Measurements from ENCODE around the gene SEC24D.

The SEC24D gene

GRCh38 chr4:118770741-118771187 is 65.2 kb downstream of the SEC24D start:
- DNase-seq, result no peak

- no peak for DNase-seq
Observed at GRCh38 chr4:118769161-118769560, 66.8 kb downstream of the SEC24D start.

- DNase-seq, result no peak
Observed at GRCh38 chr4:118767109-118767508, 68.8 kb downstream of the SEC24D start.

- DNase-seq, result no peak
Observed at GRCh38 chr4:118765399-118765798, 70.5 kb downstream of the SEC24D start.

- DNase-seq, result no peak
Observed at GRCh38 chr4:118762730-118763477, 73.0 kb downstream of the SEC24D start.

- DNase-seq, result no peak
Observed at GRCh38 chr4:118762155-118762554, 73.8 kb downstream of the SEC24D start.

GRCh38 chr4:118761397-118762016 is 74.4 kb downstream of the SEC24D start:
- no peak for DNase-seq

GRCh38 chr4:118760493-118760892 is 75.4 kb downstream of the SEC24D start:
- no peak for DNase-seq

- DNase-seq, result no peak
Observed at GRCh38 chr4:118760092-118760491, 75.8 kb downstream of the SEC24D start.

GRCh38 chr4:118759481-118759880 is 76.4 kb downstream of the SEC24D start:
- no peak for DNase-seq

- DNase-seq, result no peak
Observed at GRCh38 chr4:118758293-118758692, 77.6 kb downstream of the SEC24D start.

- DNase-seq, result peak in 1 of 2 experiments; percentile 40
Observed at GRCh38 chr4:118757761-118758251, 78.1 kb downstream of the SEC24D start.

GRCh38 chr4:118756958-118757357 is 79.0 kb downstream of the SEC24D start:
- no peak for DNase-seq

GRCh38 chr4:118756429-118756828 is 79.5 kb downstream of the SEC24D start:
- no peak for DNase-seq

GRCh38 chr4:118755438-118756226 is 80.3 kb downstream of the SEC24D start:
- no peak for DNase-seq

GRCh38 chr4:118754890-118755289 is 81.0 kb downstream of the SEC24D start:
- no peak for DNase-seq

- DNase-seq, result no peak
Observed at GRCh38 chr4:118753685-118754084, 82.2 kb downstream of the SEC24D start.

GRCh38 chr4:118753096-118753495 is 82.8 kb downstream of the SEC24D start:
- no peak for DNase-seq

GRCh38 chr4:118752551-118752950 is 83.4 kb downstream of the SEC24D start:
- DNase-seq, result no peak

- DNase-seq, result no peak
Observed at GRCh38 chr4:118751629-118752323, 84.2 kb downstream of the SEC24D start.

GRCh38 chr4:118749347-118749988 is 86.5 kb downstream of the SEC24D start:
- peak in 1 of 2 experiments; percentile 33 for DNase-seq

- DNase-seq, result no peak
Observed at GRCh38 chr4:118746251-118746919, 89.5 kb downstream of the SEC24D start.

All from NCI-H1930 (cell line).